K562 (cell line): ENCODE results near the gene NOS1. TPM values are rescaled to one million over a fixed set of nuclear protein-coding genes. Genes with fewer than 3 reads are reported as not detected.

ENCODE experiments used
- ATAC-seq: fragments of 200-7000 bp; cut with Tn5 transposase; 3 replicates; pipeline ENCODE4 v1.9.1; 2020; ENCODE audit warnings: moderate library complexity
- BruUV-seq: library from RNA; stranded (reverse); fragments of 400-500 nt; replicated peaks from 2 replicates; lab custom pipeline; 2021; lab: Mats Ljungman, UMichigan
- CTCF ChIA-PET: fragments of 300-600 bp; formaldehyde crosslinking; extraction: SDS; loops from one replicate; lab custom pipeline; 2021; ENCODE audit warnings: low intra/inter-chr PET ratio; lab: Yijun Ruan, JAX
- POLR2A ChIA-PET: fragments of 300-600, 350-650 bp; sonication (Branson Sonifier 250); formaldehyde crosslinking; extraction: SDS; loops from one replicate; lab custom pipeline; 2021; ENCODE audit warnings: antibody characterized with exemption, inconsistent platforms; lab: Yijun Ruan, JAX
- DNase-seq, 4 experiments: peaks; one replicate each; pipeline versions ENCODE4 v3.0.0 to v3.0.0-alpha.2; 2011 to 2018; ENCODE audit warnings: low spot score in 3 of 4, mixed read lengths in 3 of 4; ENCODE audit errors: extremely low read depth in 1 of 4
- FAIRE-seq: peaks from 2 replicates; lab custom pipeline; 2011; peaks lifted over from hg19 to GRCh38; lab: Jason Lieb, UNC
- H2AFZ ChIP-seq: 2 replicates; pipeline ENCODE4 v1.6.0; 2011; ENCODE audit warnings: low read depth, low read length, control low read depth, inconsistent platforms
- H3K27ac ChIP-seq: fragments of 200-600 bp; 3 replicates; pipeline ENCODE4 v1.8.0; 2011; ENCODE audit warnings: low read depth, mild to moderate bottlenecking, control low read depth, inconsistent platforms, low read length, moderate library complexity, mixed read lengths; ENCODE audit errors: extremely low read depth
- H3K27me3 ChIP-seq, 2 experiments: fragments of 300-600 bp in 1 of 2; 2 replicates in 1 of 2; 3 replicates in 1 of 2; pipeline versions ENCODE4 v1.6.0 to v1.8.0; 2011; ENCODE audit warnings: inconsistent platforms in 2 of 2, low read length in 2 of 2, mild to moderate bottlenecking in 1 of 2, mixed read lengths in 1 of 2, moderate library complexity in 1 of 2; ENCODE audit not compliant: control insufficient read depth in 2 of 2, insufficient read depth in 2 of 2
- H3K36me3 ChIP-seq: fragments of 300-600 bp; 3 replicates; pipeline ENCODE4 v1.8.0; 2011; ENCODE audit warnings: mild to moderate bottlenecking, low read length, inconsistent platforms; ENCODE audit not compliant: control insufficient read depth, insufficient read depth
- H3K4me1 ChIP-seq, 2 experiments: fragments of 200-600 bp in 1 of 2; replicated peaks in 1 of 2; 2 replicates in 1 of 2; 3 replicates in 1 of 2; pipeline versions ENCODE4 v1.5.1 to v1.8.0; 2011; ENCODE audit warnings: inconsistent platforms in 2 of 2, low read length in 2 of 2, mild to moderate bottlenecking in 1 of 2, mixed read lengths in 1 of 2, moderate library complexity in 1 of 2; ENCODE audit not compliant: control insufficient read depth in 2 of 2, insufficient read depth in 2 of 2
- H3K4me2 ChIP-seq: 2 replicates; pipeline ENCODE4 v1.6.1; 2011; ENCODE audit warnings: low read length, control low read depth, inconsistent platforms, mixed read lengths; ENCODE audit not compliant: insufficient read depth
- H3K4me3 ChIP-seq: fragments of 200-600 bp; sonication (generic), shearing (Covaris generic); 2 replicates; pipeline ENCODE4 v1.5.1; 2016; ENCODE audit warnings: control low read depth, inconsistent platforms
- H3K79me2 ChIP-seq: fragments of 200-600 bp; 3 replicates; pipeline ENCODE4 v1.8.0; 2011; ENCODE audit warnings: low read length, inconsistent platforms; ENCODE audit not compliant: control insufficient read depth, insufficient read depth
- H3K9ac ChIP-seq, 2 experiments: 2 replicates each; pipeline versions ENCODE4 v1.6.0 to v1.6.1; 2011; ENCODE audit warnings: low read depth in 2 of 2, low read length in 2 of 2, control low read depth in 1 of 2, inconsistent platforms in 1 of 2, mild to moderate bottlenecking in 1 of 2, mixed read lengths in 1 of 2; ENCODE audit not compliant: insufficient read depth in 1 of 2
- H3K9me1 ChIP-seq: one replicate; pipeline ENCODE4 v1.6.0; 2011; ENCODE audit warnings: inconsistent platforms, mild to moderate bottlenecking, low read length, moderate library complexity; ENCODE audit not compliant: control insufficient read depth, insufficient read depth
- H3K9me3 ChIP-seq: replicated peaks from 2 replicates; pipeline ENCODE4 v1.5.1; 2011; ENCODE audit warnings: low read depth, low read length, inconsistent platforms; ENCODE audit not compliant: control insufficient read depth, insufficient read depth
- H4K20me1 ChIP-seq: replicated peaks from 2 replicates; pipeline ENCODE4 v1.6.1; 2011; ENCODE audit warnings: low read length, inconsistent platforms, mixed read lengths; ENCODE audit not compliant: control insufficient read depth, insufficient read depth
- ELF4 ChIP-seq: fragments of 450-650 bp; formaldehyde crosslinking; IDR thresholded peaks from 2 replicates; pipeline ENCODE4 v1.4.0; 2022; ENCODE audit warnings: missing genetic modification characterization
- MCM5 ChIP-seq: fragments of 450-650 bp; IDR thresholded peaks from 2 replicates; pipeline ENCODE4 v1.6.1; 2016; ENCODE audit warnings: low read depth
- MTA2 ChIP-seq: fragments of 450-650 bp; IDR thresholded peaks from 2 replicates; pipeline ENCODE4 v1.6.1; 2016; ENCODE audit warnings: low read depth
- NR2F6 ChIP-seq: fragments of 450-650 bp; formaldehyde crosslinking; IDR thresholded peaks from 2 replicates; pipeline ENCODE4 v1.4.0; 2020; ENCODE audit warnings: mild to moderate bottlenecking
- PHF21A ChIP-seq: fragments of 450-650 bp; IDR thresholded peaks from 2 replicates; pipeline ENCODE4 v1.6.1; 2017; ENCODE audit warnings: low read depth, borderline replicate concordance
- POLR2G ChIP-seq: fragments of 200-400 bp; formaldehyde crosslinking; IDR thresholded peaks from 2 replicates; pipeline ENCODE4 v1.6.1; 2017; ENCODE audit warnings: low read depth, mild to moderate bottlenecking, antibody characterized with exemption, low read length, moderate library complexity
- RFX5 ChIP-seq: IDR thresholded peaks from 2 replicates; pipeline ENCODE4 v1.6.1; 2011; ENCODE audit warnings: low read depth, mild to moderate bottlenecking, improper control_type of control experiment, low read length
- TSC22D4 ChIP-seq: fragments of 450-650 bp; IDR thresholded peaks from 2 replicates; pipeline ENCODE4 v1.6.1; 2016; ENCODE audit warnings: missing genetic modification characterization, missing biosample characterization, control low read depth
- ZBTB17 ChIP-seq: fragments of 450-650 bp; formaldehyde crosslinking; IDR thresholded peaks from 2 replicates; pipeline ENCODE4 v1.4.0; 2020; ENCODE audit warnings: mild to moderate bottlenecking
- ZBTB8A ChIP-seq: fragments of 450-650 bp; IDR thresholded peaks from 2 replicates; pipeline ENCODE4 v1.6.1; 2018; ENCODE audit warnings: mild to moderate bottlenecking, moderate library complexity; ENCODE audit not compliant: partially characterized antibody
- ZNF175 ChIP-seq: fragments of 200-800 bp; sonication (Bioruptor generic); IDR thresholded peaks from 2 replicates; pipeline ENCODE4 v1.6.1; 2016; ENCODE audit warnings: low read depth, mild to moderate bottlenecking, missing genetic modification characterization, missing compliant biosample characterization
- ZNF274 ChIP-seq: IDR thresholded peaks from 2 replicates; pipeline ENCODE4 v1.6.1; 2011; ENCODE audit warnings: low read depth, mild to moderate bottlenecking, low read length, moderate library complexity, borderline replicate concordance
- WGBS: fragments of 100-300 bp; shearing (Covaris generic); methylation state at CpG from one replicate; pipeline ENCODE4 v1.1.6; 2016; ENCODE audit warnings: low coverage, mixed read lengths; ENCODE audit not compliant: insufficient coverage; ENCODE audit errors: missing lambda C conversion rate; 5-methylcytosine and 5-hydroxymethylcytosine counted together
- in situ Hi-C: fragments of 300-500 bp; cut with MboI; formaldehyde crosslinking; loops from 4 replicates; pipeline ENCODE4 v1.15.0; 2018; ENCODE audit warnings: inconsistent platforms, mixed read lengths
- intact Hi-C: fragments of 100-400 bp; cut with micrococcal nuclease; formaldehyde crosslinking; loops from 2 replicates; pipeline ENCODE4 v1.14.2; 2022
- polyA plus RNA-seq, 8 experiments: library from polyadenylated mRNA; depleted of rRNA in 4 of 8; stranded (reverse) in 5 of 8; unstranded in 3 of 8; fragments of >200 nt; fragmentation: Nextera tagmentation in 2 of 8; fragmentation: Illumina TruSeq in 1 of 8; extraction: Ambion mirVana in 2 of 8; extraction: Trizol in 1 of 8; gene quantifications; 2 replicates each; pipeline versions ENCODE4 v1.2.1 to v1.2.3, GENCODE V29; 2011 to 2014; ENCODE audit warnings: inconsistent platforms in 1 of 8, missing spikeins in 1 of 8
- total RNA-seq, 7 experiments: library from RNA; depleted of rRNA in 6 of 7; stranded (reverse); fragments of >200 nt in 6 of 7; fragmentation: Illumina TruSeq in 2 of 7; extraction: Trizol in 2 of 7; gene quantifications; 2 replicates each; pipeline versions ENCODE4 v1.2.1 to v1.2.3, GENCODE V29; 2011 to 2021; ENCODE audit warnings: low replicate concordance in 1 of 7
- TF ChIP-seq, protein P1 (sequence below): sonication (generic); formaldehyde crosslinking; IDR thresholded peaks from 2 replicates; pipeline ENCODE4 v1.8.0; 2022; ENCODE audit warnings: mild to moderate bottlenecking, low read depth, missing genetic modification reagents
- TF ChIP-seq, protein P2 (sequence below): fragments of 450-650 bp; IDR thresholded peaks from 2 replicates; pipeline ENCODE4 v1.6.1; 2017; ENCODE audit warnings: mild to moderate bottlenecking, moderate library complexity
- TF ChIP-seq, protein P3 (sequence below): fragments of 450-650 bp; formaldehyde crosslinking; IDR thresholded peaks from 2 replicates; pipeline ENCODE4 v1.4.0; 2020; ENCODE audit warnings: mild to moderate bottlenecking, moderate library complexity
- TF ChIP-seq, protein P4 (sequence below): fragments of 250-450 bp; sonication (Bioruptor Pico); IDR thresholded peaks from 2 replicates; pipeline ENCODE4 v1.5.0; 2021
- TF ChIP-seq, protein P5 (sequence below): sonication (generic); formaldehyde crosslinking; IDR thresholded peaks from 2 replicates; pipeline ENCODE4 v1.9.0; 2022; ENCODE audit warnings: mild to moderate bottlenecking, missing genetic modification reagents

The NOS1 gene
- total and polyA plus RNA-seq, 9 of the 15 experiments (the other 6 are each of a cell fraction or from before 2014, with no cell fraction given) = not detected

DNA sequence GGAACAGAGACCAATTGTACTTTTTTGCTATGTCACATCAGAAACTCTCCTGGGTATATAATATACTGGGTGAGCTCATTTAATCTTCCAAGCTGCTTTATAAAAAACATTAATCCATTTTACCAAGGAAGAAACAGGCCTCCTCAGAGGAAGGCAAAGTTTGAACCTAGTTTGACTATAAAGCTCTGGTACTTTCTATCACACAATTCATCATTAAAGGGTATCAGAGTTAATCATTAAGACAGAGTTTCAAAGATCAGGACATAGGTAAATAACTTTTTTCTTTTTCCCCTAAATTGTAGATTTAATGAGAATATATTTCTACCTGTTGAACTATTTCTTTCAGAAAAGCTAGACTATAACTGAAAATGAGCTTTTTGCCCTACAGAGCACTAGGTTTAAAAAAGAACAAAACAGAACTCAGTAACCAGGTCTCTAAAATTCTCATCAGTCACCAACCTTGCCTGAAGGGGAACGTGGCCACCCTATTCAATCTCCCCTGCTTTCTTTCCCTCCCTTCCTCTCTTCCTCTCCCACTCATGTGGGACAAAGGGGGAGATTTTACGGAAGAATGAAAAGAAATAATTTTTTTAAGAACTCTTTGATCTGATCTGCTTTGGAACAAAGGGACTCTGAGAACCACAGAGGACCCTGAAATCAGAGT, 189.8 kb downstream of the NOS1 start:
- CTCF ChIA-PET = no interaction called here
- BruUV-seq = no TSS peak

More for the DNA sequence above, 189.8 kb downstream of the NOS1 start:
- no peaks in the 10 kb centered on the region for H4K20me1 ChIP-seq
- in situ Hi-C loops = no loop called here
- H3K9me3 ChIP-seq = no peaks in the 10 kb centered on the region
- whole genome bisulfite sequencing = 100% methylated on average over 1 of the region's 2 CpGs
- FAIRE-seq (no peak), ATAC-seq (no peak)
- no peak overlapping the region for H2AFZ ChIP-seq
- no peaks in the 10 kb centered on the region for H3K4me1 ChIP-seq
- H3K9ac ChIP-seq = no peak overlapping the region
- H3K4me3 ChIP-seq = no peak overlapping the region
- no peaks in the 10 kb centered on the region for H3K9me1 ChIP-seq
- H3K27ac ChIP-seq = no peak overlapping the region
- TF ChIP-seq ZNF274 (no peak), ELF4 (CRISPR knock-in tag) (no peak), MTA2 (no peak), PHF21A (no peak), POLR2G (no peak), ZBTB8A (no peak), ZBTB17 (CRISPR knock-in tag) (no peak), TSC22D4 (tag) (no peak), NR2F6 (CRISPR knock-in tag) (no peak), RFX5 (no peak), ZNF175 (CRISPR knock-in tag) (no peak), MCM5 (no peak)
- TF ChIP-seq, protein P1, sequence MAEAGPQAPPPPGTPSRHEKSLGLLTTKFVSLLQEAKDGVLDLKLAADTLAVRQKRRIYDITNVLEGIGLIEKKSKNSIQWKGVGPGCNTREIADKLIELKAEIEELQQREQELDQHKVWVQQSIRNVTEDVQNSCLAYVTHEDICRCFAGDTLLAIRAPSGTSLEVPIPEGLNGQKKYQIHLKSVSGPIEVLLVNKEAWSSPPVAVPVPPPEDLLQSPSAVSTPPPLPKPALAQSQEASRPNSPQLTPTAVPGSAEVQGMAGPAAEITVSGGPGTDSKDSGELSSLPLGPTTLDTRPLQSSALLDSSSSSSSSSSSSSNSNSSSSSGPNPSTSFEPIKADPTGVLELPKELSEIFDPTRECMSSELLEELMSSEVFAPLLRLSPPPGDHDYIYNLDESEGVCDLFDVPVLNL (CRISPR knock-in tag) = no peak
- TF ChIP-seq, protein P2, sequence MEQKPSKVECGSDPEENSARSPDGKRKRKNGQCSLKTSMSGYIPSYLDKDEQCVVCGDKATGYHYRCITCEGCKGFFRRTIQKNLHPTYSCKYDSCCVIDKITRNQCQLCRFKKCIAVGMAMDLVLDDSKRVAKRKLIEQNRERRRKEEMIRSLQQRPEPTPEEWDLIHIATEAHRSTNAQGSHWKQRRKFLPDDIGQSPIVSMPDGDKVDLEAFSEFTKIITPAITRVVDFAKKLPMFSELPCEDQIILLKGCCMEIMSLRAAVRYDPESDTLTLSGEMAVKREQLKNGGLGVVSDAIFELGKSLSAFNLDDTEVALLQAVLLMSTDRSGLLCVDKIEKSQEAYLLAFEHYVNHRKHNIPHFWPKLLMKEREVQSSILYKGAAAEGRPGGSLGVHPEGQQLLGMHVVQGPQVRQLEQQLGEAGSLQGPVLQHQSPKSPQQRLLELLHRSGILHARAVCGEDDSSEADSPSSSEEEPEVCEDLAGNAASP = no peak
- TF ChIP-seq, protein P3, sequence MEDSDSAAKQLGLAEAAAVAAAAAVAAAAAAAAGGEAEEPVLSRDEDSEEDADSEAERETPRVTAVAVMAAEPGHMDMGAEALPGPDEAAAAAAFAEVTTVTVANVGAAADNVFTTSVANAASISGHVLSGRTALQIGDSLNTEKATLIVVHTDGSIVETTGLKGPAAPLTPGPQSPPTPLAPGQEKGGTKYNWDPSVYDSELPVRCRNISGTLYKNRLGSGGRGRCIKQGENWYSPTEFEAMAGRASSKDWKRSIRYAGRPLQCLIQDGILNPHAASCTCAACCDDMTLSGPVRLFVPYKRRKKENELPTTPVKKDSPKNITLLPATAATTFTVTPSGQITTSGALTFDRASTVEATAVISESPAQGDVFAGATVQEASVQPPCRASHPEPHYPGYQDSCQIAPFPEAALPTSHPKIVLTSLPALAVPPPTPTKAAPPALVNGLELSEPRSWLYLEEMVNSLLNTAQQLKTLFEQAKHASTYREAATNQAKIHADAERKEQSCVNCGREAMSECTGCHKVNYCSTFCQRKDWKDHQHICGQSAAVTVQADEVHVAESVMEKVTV = no peak
- TF ChIP-seq, protein P4, sequence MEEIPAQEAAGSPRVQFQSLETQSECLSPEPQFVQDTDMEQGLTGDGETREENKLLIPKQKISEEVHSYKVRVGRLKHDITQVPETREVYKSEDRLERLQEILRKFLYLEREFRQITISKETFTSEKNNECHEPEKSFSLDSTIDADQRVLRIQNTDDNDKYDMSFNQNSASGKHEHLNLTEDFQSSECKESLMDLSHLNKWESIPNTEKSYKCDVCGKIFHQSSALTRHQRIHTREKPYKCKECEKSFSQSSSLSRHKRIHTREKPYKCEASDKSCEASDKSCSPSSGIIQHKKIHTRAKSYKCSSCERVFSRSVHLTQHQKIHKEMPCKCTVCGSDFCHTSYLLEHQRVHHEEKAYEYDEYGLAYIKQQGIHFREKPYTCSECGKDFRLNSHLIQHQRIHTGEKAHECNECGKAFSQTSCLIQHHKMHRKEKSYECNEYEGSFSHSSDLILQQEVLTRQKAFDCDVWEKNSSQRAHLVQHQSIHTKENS (CRISPR knock-in tag) = no peak
- TF ChIP-seq, protein P5, sequence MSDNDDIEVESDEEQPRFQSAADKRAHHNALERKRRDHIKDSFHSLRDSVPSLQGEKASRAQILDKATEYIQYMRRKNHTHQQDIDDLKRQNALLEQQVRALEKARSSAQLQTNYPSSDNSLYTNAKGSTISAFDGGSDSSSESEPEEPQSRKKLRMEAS (CRISPR knock-in tag) = no peak
- TF ChIP-seq, all 486 proteins: peak for 0
- POLR2A ChIA-PET = no interaction called here
- Histone ChIP-seq H3K79me2 (no peaks in the 10 kb centered on the region), H3K4me2 (no peak overlapping the region), H3K27me3 (no peaks in the 10 kb centered on the region), H3K36me3 (peaks cover 72% of the 10 kb centered on the region; the same call in 2 of the 3 replicates)
- intact Hi-C loops = no loop called here
- no peak for DNase-seq
